Germinal center (tissue), 1 donor: ENCODE measurements around the gene RGS6.

ENCODE experiments used
- DNase-seq: peaks from one replicate; pipeline ENCODE4 v3.0.0; 2012; ENCODE audit warnings: mixed read lengths, low spot score

RGS6 gene

GRCh38 chr14:72311116-72311515 lies 378.9 kb downstream of the RGS6 start:
- DNase-seq: no peak

DNA sequence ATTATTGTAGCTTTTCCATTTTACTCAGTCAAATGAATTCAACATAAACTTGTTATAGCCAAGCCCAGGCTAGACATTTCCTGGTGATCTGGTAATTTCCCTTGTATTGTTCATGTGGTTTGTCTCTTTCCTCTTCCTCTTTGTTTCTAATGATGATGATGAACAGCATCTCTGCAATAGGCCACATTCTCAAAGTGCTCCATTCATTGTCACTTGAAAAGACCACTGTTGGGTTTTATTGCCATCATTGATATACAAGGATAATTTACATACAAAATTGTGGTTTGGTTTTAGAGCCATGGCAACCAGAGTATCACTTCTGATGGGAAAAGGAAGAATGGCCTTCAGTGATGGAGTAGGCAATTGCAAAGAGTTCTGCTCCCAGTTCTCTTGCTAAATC lies 379.3 kb downstream of the RGS6 start:
- DNase-seq: no peak

DNA sequence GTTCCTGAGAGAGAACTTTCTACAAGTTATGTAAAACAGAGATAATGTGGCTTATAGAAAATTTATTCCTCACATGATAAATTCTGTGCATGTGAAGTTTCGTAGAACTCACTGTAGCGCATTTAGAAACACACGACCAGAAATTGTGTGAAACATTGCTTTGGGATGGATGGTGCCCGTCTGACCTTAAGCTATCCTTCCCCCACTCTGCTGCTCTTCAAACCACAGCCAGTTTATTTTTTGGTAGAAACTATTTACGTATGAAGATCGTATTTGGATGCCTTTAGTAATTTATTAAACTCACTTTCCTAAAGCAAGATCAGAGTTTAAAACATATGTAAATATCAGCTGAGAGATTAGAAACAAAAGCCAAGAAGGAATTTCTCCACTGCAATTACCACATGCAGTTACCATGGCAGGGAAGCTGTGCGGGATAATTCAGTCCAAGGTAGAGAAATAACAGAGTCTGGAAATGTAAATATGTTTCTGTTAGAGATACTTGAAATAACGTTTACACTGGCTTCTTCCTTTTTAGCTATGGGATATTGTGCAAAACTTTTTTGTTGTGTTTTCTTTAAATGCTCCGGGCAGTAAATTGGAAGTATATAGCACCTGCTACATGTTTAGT lies 382.7 kb downstream of the RGS6 start:
- DNase-seq: no peak

DNA sequence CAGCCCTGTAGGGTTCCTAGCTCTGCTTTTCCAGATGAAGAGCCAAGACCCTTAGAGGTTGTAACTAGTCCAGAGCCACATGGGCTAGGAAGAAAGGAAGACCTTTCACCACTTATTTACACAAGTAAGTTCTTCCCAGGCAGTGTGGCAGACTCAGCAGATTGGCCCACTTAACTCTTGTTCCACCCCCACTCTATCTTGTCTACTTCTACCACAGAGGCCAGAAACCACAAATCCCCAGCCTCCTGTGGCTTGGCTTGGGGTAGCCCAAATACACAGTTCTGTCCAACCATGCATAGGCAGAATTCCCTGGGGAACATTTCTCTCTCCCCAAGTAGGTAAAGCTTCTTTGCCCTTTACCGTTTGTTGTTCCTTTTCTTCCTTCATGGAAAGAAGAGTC lies 383.5 kb downstream of the RGS6 start:
- DNase-seq: no peak

DNA sequence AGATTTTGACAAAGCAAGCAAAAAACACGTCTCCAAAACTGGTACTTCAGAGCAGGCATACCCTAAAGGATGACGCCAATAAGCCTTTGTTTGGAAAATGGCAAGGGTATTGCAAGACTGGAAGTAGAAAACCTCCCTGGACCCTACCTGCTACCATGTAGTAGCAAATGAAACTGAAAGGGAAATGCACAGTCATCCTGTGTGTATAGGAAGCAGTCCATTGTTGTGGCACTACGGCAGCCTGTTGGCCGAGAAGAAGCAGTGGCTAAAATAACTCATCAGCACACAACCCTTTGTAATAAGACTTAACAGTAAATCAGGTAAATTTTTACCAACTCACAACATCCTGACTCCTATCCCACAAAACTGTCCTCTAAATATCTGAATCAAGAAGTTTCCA lies 386.4 kb downstream of the RGS6 start:
- DNase-seq: no peak

DNA sequence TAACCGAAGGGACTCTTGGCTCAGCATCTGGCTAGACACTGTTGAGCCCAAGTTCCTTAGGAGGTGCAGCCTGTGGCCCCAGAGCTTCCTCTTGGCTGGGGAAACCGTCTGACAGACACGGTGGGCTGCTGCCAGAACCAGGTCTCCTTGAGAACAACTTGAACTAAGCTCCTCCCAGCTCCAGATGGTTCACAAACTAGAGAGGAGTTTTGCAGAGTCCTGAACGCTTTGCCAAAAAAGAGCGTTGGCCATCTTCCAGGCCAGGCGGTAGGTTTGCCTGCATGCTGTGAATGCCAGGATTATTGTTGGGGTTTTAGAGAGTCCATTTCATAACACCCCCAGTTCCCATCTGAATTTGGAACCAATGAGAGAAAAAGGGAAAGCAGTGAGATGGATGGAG lies 399.8 kb downstream of the RGS6 start:
- DNase-seq: no peak

GRCh38 chr14:72332871-72333270 lies 400.6 kb downstream of the RGS6 start:
- DNase-seq: no peak

DNA sequence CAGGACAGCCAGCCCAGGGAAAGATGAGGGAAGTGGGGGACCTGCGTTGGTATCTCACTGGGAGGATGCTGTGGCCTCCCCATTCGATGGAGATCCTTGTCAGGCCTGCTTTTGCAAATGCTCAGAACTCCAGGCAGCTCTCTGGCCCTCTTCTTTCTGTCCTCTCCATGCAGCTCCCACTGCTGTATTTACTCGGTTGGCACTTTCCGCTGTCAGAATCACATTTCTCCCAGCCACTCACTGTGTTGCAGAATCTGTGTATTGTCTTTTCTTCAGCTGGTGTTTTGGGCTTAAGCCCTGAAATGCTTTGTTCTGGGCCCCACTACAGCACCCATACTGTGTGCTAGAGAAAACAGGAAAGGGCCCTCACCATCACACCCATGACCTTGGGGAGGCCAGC lies 401.1 kb downstream of the RGS6 start:
- no peak for DNase-seq

- DNase-seq: no peak
Observed at GRCh38 chr14:72336311-72336980, 404.2 kb downstream of the RGS6 start.

GRCh38 chr14:72341237-72341636 lies 409.0 kb downstream of the RGS6 start:
- no peak for DNase-seq

GRCh38 chr14:72341686-72342085 lies 409.5 kb downstream of the RGS6 start:
- DNase-seq: no peak

GRCh38 chr14:72347118-72347517 lies 414.9 kb downstream of the RGS6 start:
- no peak for DNase-seq

DNA sequence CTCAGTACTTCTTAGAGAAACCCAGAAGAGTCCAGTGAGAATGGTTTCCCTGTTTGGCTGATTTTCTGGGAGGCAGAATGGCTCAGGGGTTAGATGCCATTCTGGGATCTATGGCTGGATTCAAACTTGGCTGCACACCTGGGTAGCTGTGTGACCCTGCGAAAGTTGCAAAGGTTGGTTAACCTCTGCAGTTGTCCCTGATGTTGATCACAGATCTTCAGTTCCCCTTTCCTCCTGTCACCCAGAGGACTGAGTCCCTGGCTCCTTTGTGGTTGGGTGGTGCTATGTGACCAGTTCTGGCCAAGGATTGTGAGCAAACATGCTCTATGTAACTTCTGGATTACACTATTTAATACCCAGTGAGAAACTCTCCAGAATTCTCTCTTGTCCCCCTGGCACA lies 418.0 kb downstream of the RGS6 start:
- DNase-seq: no peak

- no peak for DNase-seq
Observed at GRCh38 chr14:72352012-72352411, 419.8 kb downstream of the RGS6 start.

GRCh38 chr14:72366619-72367018 lies 434.4 kb downstream of the RGS6 start:
- DNase-seq: no peak

DNA sequence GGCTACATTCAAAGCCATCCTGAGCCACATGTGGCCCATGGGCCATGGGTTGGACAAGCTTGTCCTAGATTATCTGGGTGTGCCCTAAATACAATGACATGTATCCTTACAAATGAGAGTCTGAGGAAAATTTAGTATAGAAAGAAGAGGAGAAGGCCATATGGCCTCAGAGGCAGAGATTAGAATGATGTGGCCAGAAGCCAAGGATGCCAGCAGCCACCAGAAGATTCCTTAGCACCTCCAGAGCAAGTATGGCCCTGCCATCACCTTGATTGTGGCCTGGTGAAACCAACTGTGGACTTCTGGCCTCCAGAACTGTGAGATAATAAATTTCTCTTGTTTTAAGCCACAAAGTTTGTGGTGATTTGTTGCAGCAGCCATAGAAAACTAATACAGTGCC lies 436.9 kb downstream of the RGS6 start:
- DNase-seq: no peak

- DNase-seq: no peak
Observed at GRCh38 chr14:72377016-72377415, 444.8 kb downstream of the RGS6 start.

- no peak for DNase-seq
Observed at GRCh38 chr14:72380456-72380855, 448.2 kb downstream of the RGS6 start.

DNA sequence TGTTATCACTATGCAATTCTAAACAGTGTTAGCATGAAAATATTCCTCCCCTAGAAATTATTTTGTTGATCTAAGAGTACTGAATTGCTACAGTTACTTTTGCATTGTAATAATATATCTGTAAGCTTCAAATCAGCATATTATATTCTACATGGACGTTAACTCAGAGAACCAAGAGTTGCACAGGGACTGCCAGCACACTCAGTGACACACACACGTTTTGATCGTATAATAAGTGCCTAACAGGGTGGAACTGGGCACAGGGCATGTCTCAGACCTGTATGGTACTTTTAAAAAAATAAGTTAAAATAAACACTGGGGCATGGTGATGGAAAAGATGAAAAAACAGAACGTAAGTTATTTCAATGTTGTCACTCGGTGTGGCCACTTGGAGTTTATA lies 451.6 kb downstream of the RGS6 start:
- no peak for DNase-seq

DNA sequence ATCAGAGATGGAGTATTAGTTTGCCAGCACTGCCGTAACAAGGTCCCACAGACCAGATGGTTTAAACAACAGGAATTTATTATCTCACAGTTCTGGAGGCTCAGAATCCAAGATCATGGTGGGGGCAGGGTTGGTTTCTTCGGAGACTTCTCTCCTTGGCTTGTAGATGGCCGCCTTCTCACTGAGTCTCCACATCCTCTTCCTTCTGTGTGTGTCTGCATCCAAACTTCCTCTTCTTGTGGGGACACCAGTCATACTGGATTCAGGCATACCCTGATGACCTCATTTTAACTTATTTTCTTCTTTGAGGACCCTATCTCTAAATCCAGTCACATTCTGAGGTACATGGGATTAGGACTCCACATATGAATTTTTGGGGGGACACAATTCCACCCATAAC lies 455.5 kb downstream of the RGS6 start:
- no peak for DNase-seq

GRCh38 chr14:72389200-72389599 lies 457.0 kb downstream of the RGS6 start:
- no peak for DNase-seq

DNA sequence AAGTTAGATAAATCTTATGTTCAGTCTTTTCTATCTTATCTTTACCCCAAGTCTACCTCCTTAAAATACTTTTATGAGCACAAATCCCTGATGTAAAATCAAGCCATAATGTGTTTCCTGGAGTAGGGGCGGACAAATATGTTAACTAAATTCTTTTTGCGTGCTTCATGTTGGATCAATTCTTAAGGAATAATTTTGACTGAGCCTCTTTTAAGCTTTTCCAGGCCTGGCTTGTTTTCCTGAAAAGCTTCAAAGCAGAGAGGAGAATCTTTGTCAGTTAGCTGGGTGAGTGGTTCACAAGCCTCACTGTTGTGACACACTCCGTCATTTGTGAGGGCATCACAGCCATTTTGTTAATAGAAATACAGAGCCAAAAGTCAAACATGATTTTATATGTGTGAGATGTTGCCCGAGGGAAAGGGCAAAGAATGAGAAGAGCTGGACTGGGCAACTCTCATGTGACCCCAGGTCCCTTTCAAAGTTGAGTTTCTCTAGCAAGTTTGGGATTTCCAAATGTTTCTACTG lies 468.9 kb downstream of the RGS6 start:
- no peak for DNase-seq

DNA sequence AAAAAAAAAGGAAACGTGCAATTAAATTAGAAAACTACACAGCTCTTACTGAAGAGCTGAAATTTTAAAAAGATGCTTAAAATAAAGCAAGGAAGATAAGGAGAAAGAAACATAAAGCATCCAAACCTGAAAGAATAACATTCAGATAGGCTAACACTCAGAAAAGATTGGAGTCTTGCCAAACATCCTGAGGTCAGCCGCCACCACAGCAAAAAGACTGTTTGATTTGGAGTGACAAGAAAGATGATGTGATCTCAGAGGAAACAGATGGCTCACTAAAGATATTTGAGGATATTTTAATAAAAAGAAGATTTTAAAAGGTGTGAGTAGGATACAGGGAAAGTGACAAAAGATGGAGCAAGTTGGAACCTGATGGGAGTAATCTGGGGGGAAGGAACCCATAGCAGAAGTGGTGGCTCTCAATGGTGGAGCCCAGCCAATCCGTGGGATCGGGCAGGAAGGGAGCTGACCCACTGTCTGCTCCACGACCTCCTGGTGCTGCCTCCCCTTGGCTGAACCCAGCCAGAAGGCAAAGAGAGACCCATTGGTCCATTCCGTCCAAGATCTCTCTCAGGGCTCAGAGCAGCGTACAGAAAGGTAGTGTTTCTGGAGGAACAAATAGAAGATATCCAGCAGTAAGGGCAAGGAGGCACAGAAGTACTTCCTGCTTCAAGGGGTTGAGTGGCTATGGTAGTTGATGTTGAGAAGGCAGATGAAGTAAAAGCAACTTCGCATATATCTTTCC lies 469.6 kb downstream of the RGS6 start:
- no peak for DNase-seq
